HG02981 (cell line): ENCODE results near the gene GFOD1.

Experiments used
- ATAC-seq: cut with Tn5 transposase; IDR thresholded peaks from one replicate; pipeline ENCODE4 v1.9.1; 2021; ENCODE audit warnings: mild to moderate bottlenecking, moderate library complexity; ENCODE audit not compliant: unreplicated experiment

The GFOD1 gene

DNA sequence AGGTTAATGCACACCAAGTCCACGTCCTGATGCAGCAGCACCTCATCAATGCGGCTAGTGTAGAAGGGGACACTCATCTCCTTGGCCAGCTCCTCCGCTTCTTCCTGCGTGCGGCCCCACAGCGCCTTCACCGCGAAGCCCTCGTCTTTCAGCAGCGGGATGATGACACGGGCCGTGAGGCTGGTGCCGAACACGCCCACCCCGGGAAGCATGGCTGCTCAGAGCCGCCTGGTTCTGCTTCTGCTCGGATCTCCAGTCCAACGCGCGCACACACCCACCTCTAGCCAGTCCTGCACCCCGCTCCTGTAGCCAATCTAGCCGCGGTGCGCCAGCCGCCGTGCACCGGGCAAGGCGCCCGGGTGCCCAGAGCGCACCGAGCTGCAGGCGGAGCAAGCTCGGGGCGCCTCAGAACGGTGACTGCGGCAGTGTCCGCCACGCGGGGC lies 700 bp downstream of the GFOD1 start:
- peak; percentile 21 for ATAC-seq

DNA sequence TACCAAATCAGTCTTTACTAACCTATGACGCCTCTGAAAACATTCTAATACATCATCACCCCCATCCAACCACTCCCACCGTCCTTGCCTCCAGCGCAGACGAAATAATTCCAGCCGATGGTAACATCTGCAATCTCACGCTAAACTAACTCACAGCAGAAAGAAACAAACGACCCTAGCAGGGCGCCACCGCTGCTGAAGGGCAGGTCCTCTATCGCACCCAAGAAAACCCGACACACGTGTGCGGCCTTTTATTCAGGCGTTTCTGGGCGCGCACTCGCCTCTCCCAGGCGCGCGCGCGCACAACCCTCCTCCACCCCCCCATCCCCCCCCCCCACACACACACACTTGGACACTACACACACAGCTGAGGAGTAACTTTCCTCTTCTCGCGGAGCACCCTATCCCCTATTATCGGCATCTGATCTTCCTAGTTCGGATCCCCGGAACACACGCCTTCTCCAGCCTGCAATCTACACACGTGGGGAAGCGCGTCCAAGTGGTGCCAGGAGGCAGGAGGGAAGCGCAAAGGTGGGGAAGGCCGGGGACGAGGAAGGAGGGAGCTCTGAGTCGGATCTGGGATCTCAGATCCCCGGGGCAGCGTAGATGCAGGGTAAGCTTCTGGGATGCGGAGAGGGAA lies 1.4 kb downstream of the GFOD1 start:
- ATAC-seq = no peak

DNA sequence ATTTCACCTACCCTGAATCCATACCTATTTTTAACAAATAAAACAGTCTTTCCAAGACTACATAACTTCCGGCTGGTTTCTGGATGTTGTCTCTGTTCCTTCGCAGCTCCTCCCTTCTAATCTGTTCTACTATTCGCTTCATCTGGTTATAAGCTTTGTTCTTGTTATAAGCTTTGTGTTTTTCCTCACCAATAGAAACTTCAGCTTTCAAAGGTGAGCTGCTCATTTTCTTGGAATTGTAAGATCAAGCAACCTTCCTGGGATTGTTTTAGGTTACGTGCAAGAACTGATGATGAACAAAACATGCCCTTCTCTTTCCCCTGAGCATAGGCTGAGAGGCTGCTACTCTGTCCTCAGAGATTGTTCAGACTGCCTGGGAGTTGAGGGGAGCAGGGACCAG lies 2.1 kb downstream of the GFOD1 start:
- ATAC-seq = no peak

GRCh38 chr6:13484827-13485226 lies 2.6 kb downstream of the GFOD1 start:
- ATAC-seq = no peak

DNA sequence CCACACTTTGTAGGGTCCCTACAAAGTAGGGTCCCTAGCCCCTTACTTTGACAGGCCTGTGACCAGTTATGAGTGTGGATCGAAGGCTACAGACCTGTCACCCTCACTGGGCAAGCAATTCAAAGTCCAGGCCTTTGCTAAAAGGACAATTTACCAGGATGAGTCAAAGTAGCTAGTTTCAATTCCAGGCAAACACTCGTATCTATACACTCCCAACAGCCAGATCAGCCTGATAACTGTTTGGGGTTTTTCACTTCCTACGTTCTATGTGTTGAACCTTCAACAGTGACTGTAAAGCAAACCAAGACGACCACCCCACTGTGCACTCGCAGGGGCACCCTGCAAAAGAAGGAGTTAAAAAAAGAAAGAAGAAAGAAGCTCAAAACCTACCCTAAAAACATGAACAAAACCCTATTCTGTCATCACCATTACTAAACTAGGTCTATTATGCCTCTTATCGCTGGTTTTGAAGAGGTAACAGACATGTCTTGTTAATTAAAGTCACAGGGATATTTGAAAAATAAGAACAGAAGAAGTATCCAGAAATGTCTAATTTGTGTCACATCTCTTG lies 3.2 kb downstream of the GFOD1 start:
- ATAC-seq = no peak

DNA sequence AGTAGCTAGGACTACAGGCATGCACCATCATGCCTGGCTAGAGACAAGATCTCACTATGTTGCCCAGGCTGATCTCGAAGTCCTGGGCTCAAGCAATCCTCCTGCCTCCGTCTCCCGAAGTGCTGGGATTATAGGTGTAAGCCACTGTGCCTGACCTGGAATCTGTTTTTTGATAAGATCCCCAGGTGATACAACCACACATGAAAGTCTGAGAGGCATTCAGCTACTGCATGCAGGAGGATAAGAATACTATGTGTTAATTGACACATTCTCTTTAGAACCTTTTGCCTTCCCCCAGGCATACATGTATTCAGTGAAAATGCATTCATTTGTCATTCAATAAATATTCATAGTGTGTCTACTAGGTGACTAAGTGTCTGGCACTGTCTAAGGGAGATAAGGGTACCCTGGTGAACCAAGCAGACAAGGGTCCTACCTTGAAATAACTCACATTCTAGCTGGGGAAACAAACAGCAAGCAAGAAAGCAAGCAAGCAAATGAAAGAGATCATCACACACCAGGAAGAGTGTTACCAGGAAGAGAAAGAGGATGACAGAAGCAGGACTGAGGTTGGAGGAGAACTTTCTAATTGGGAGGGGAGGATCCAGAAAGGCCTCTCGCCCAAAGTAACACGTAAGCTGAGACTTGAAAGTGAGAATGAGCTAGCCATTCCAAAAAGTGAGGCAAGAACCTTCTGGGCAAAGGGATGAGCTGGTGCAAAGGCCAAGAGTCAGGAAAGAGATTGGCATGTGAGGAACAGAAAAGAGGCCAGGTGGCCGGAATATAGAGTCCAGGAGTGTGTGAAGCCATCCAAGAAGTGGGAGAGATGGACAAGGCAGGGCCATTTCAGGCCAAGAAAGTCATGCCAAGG lies 6.5 kb downstream of the GFOD1 start:
- ATAC-seq = no peak

DNA sequence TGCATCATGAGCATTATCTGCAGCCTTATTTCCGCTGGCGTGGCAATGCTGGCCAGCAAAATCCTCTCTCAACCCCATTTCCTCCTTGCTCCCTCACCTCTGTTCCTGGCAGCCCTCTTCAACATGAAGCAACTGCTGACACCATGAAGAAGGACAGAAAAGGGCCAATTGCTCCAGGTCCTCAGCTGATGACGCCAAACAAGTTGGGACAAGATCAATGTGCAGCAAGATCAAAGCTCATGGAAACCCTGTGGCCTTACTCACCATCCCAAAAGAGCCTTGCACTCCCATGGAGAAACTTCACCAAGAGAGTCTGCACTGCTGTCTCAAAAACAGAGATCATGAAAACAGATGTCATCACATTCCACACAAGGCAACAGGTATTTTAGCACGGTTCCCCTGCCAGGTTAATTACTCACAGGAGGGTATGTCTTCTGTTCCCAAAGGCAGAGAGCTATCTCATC lies 7.4 kb downstream of the GFOD1 start:
- no peak for ATAC-seq

- ATAC-seq = no peak
Observed at GRCh38 chr6:13479206-13479800, 8.1 kb downstream of the GFOD1 start.

DNA sequence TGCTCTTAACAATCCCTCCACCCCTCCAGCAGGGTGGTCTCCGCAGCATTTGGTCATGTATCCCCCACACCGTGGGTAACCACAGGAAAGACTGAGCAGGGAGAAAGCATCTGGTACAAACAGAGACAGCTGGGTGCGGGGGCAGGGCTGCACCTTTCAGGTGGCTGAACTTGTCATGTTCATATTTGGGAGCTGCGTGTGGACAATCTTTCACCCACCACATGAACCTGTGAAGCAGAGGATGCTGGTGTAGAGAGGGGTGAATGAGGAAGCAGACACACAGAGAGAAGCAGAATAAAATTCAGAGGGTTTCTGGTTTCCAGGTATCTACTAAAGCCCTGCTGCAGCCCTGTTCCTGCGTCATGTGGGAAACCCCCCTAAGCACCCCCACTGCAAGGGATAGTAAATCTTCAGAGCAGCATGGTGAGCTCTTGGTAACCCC lies 8.9 kb downstream of the GFOD1 start:
- no peak for ATAC-seq

DNA sequence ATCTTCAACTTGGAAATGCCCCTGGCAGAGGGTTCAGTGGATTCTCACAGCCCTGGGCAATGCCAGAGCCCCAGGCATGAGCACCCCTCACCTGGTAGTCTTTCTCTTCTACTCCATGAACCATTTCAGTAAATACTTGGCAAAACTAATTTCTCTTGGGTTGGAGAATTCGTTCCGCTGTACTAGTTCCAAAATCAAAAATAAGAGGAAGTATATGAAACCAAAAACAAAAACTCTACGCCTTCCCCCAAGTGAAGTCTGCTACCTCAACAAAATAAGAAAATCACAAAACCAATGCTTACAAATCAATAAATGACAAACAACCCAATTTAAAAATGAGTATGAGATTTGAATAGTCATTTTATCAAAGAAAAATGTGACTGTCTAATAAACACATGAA lies 12.6 kb downstream of the GFOD1 start:
- no peak for ATAC-seq

DNA sequence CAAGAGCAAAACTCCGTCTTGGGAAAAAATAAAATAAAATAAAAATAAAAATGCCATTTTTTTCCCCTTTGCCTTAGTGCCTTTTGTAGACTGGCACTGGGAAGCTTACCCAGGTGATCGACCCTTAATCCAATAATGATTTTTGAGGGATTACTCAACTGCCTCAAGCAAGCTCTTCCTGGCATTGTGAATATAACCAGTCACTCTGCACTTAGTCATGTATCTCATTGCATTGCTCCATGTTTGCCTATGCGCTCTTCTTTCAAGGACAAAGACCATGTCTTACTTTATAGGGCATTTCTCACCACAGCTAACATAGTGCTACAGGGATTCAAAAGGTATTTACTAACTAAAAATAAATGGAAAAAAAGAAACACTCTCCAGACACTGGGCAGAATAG lies 13.0 kb downstream of the GFOD1 start:
- ATAC-seq = no peak

DNA sequence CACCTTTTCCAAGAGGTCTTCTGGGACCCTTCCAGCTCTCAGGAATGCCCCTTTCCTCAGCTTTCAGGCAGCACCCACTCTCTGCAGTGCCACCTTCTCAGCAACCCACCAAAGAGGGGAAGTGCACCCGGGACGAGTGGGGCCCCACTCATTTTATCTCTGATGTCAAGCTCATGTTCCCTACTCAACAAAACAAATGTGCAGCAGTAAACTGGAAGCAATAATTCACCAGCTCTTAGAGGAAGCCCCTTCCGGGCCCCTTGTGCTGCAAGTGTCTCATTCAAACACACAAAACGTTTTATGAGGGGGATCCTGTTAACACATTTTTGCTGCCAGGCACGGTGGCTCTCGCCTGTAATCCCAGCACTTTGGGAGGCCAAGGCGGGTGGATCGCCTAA lies 13.6 kb downstream of the GFOD1 start:
- ATAC-seq = no peak

DNA sequence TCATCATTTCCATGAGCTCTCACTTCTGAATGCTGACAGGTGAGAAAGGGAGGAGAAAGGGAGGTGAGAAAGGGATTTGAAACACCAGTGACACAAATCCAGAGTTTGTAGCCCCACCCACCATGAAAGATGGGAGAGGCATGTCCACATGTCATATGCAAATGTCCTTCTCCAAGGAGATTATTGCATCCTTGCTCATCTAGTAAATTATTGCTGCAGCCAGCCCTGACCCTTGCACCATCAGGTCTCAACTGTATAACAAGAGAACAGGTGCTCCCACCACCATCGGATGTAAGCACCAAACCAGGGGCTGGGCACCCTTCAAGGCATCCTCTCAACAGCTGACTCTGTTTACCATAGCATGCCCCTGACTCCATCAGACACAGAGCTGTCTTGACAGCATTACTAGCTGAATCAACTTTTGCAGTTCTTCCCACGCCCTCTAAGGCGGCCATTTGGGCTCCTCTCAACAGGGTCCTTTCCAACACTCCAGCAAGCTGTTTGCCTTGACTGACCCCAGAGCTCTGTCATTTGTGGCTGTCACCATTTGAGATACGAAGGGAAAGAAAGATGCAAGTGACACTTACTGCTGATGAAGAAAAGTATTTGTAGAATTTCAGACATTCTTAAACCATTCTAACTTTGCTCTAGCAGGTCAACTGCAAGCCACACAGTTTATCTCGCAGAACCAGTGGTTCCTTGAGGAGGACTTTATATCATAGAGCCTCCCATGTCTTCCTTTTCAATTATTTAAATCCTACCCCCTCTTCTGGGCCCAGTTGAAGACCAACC lies 14.2 kb downstream of the GFOD1 start:
- ATAC-seq = no peak

- ATAC-seq = no peak
Observed at GRCh38 chr6:13472099-13472498, 15.3 kb downstream of the GFOD1 start.

- no peak for ATAC-seq
Observed at GRCh38 chr6:13471184-13471583, 16.2 kb downstream of the GFOD1 start.

- ATAC-seq = no peak
Observed at GRCh38 chr6:13470238-13471140, 16.9 kb downstream of the GFOD1 start.

GRCh38 chr6:13469693-13470092 lies 17.7 kb downstream of the GFOD1 start:
- ATAC-seq = no peak

DNA sequence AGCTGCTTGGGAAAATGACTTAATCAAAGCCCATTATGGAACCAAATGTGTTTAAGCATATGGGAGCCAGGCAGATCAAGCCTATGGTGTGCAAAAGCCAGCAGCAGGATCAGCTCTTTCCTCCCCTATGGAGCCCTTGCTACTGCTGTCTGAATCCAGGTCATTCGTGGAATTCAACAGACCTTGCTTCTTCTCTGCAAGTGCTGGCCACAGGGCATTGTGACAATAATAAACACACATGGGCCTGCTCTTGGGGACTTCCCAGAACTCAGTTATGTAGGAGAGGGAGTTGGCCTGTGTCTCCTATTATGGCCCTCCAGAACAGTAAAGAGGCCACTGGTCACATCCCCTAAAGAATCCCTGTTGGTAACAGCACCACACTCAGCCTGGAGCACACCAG lies 18.6 kb downstream of the GFOD1 start:
- no peak for ATAC-seq

- ATAC-seq = no peak
Observed at GRCh38 chr6:13467216-13467600, 20.2 kb downstream of the GFOD1 start.
